Measurements from ENCODE around the gene TSPAN32.

Gene TSPAN32

GRCh38 chr11:2289350-2289749, 12.5 kb upstream of the TSPAN32 start:
- DNase-seq = no peak

GRCh38 chr11:2289859-2290258, 12.0 kb upstream of the TSPAN32 start:
- DNase-seq = no peak

- DNase-seq = no peak
These were observed 11.4 kb upstream of the TSPAN32 start for GRCh38 chr11:2290351-2290841.

GRCh38 chr11:2293531-2293971, 8.3 kb upstream of the TSPAN32 start:
- DNase-seq = no peak

- DNase-seq = no peak
These were observed 7.6 kb upstream of the TSPAN32 start for GRCh38 chr11:2293984-2294925.

GRCh38 chr11:2294926-2295290, 6.9 kb upstream of the TSPAN32 start:
- no peak for DNase-seq

GRCh38 chr11:2295971-2296912, 5.6 kb upstream of the TSPAN32 start:
- no peak for DNase-seq

GRCh38 chr11:2296913-2297622, 4.7 kb upstream of the TSPAN32 start:
- DNase-seq = no peak

GRCh38 chr11:2297623-2298030, 4.2 kb upstream of the TSPAN32 start:
- no peak for DNase-seq

- no peak for DNase-seq
These were observed 3.5 kb upstream of the TSPAN32 start for GRCh38 chr11:2298131-2298794.

GRCh38 chr11:2298795-2299761, 2.7 kb upstream of the TSPAN32 start:
- no peak for DNase-seq

- no peak for DNase-seq
These were observed 2.0 kb upstream of the TSPAN32 start for GRCh38 chr11:2299773-2300172.

- no peak for DNase-seq
These were observed 1.4 kb upstream of the TSPAN32 start for GRCh38 chr11:2300290-2300935.

- DNase-seq = no peak
These were observed 730 bp upstream of the TSPAN32 start for GRCh38 chr11:2300936-2301630.

GRCh38 chr11:2302306-2302895, 588 bp downstream of the TSPAN32 start:
- DNase-seq = no peak

- no peak for DNase-seq
These were observed 1.2 kb downstream of the TSPAN32 start for GRCh38 chr11:2302896-2303626.

- DNase-seq = no peak
These were observed 2.1 kb downstream of the TSPAN32 start for GRCh38 chr11:2303627-2304505.

All from fibroblast of skin of abdomen (primary cell).